ENCODE measurements around the gene KRTAP5-10. TPM values are rescaled to one million over a fixed set of nuclear protein-coding genes. Genes with fewer than 3 reads are reported as not detected.
"Not testable (repeated sequence)": the region's sequence is repeated elsewhere in the genome, so short reads cannot be mapped to it uniquely, and the experiment has no call there.

The KRTAP5-10 gene
- total RNA-seq, 1 donor from 2014 or later = not detected

- no peak for TF ChIP-seq CTCF (IDR thresholded peaks at IDR 0.05; ENCODE audit: borderline replicate concordance)
- Histone ChIP-seq H3K36me3 (no peaks in the 10 kb centered on the region), H3K27ac (replicated peaks) (no peak overlapping the region), H3K9me3 (replicated peaks) (no peaks in the 10 kb centered on the region), H3K27me3 (ENCODE audit: low read depth) (peaks cover 7% of the 10 kb centered on the region), H3K4me3 (no peak overlapping the region), H3K4me1 (no peaks in the 10 kb centered on the region)
- no peak for DNase-seq
- intact Hi-C loops (cut with micrococcal nuclease) = no loop called here
These were observed 37.7 kb upstream of the KRTAP5-10 start for GRCh38 chr11:71527576-71528210.

GRCh38 chr11:71530602-71531001, 34.8 kb upstream of the KRTAP5-10 start:
- no peak for TF ChIP-seq CTCF (IDR thresholded peaks at IDR 0.05; ENCODE audit: borderline replicate concordance)
- Histone ChIP-seq H3K9me3 (replicated peaks) (no peaks in the 10 kb centered on the region), H3K4me3 (no peak overlapping the region), H3K4me1 (no peaks in the 10 kb centered on the region), H3K27ac (replicated peaks) (no peak overlapping the region), H3K36me3 (no peaks in the 10 kb centered on the region), H3K27me3 (ENCODE audit: low read depth) (peaks cover 4% of the 10 kb centered on the region)
- no peak for DNase-seq
- intact Hi-C loops (cut with micrococcal nuclease) = no loop called here

- Histone ChIP-seq H3K27ac (replicated peaks) (no peak overlapping the region), H3K27me3 (ENCODE audit: low read depth) (no peaks in the 10 kb centered on the region), H3K9me3 (replicated peaks) (no peaks in the 10 kb centered on the region), H3K4me3 (no peak overlapping the region), H3K36me3 (no peaks in the 10 kb centered on the region), H3K4me1 (no peaks in the 10 kb centered on the region)
- no peak for TF ChIP-seq CTCF (IDR thresholded peaks at IDR 0.05; ENCODE audit: borderline replicate concordance)
- no peak for DNase-seq
- intact Hi-C loops (cut with micrococcal nuclease) = no loop called here
These were observed 33.2 kb upstream of the KRTAP5-10 start for GRCh38 chr11:71532036-71532610.

- DNase-seq; H3K36me3 ChIP-seq; intact Hi-C loops (cut with micrococcal nuclease); H3K4me1 ChIP-seq; H3K4me3 ChIP-seq; H3K27ac ChIP-seq (replicated peaks); H3K9me3 ChIP-seq (replicated peaks): not testable (repeated sequence)
- H3K27me3 ChIP-seq (ENCODE audit: low read depth) = peaks cover 10% of the 10 kb centered on the region
These were observed 30.4 kb upstream of the KRTAP5-10 start for GRCh38 chr11:71534711-71535608.

GRCh38 chr11:71535825-71536224, 29.5 kb upstream of the KRTAP5-10 start:
- DNase-seq = no peak
- no peak for TF ChIP-seq CTCF (IDR thresholded peaks at IDR 0.05; ENCODE audit: borderline replicate concordance)
- H3K27ac ChIP-seq (replicated peaks) = no peak overlapping the region
- H3K9me3 ChIP-seq (replicated peaks) = no peaks in the 10 kb centered on the region
- H3K27me3 ChIP-seq (ENCODE audit: low read depth) = peaks cover 10% of the 10 kb centered on the region
- no peak overlapping the region for H3K4me3 ChIP-seq
- H3K36me3 ChIP-seq = no peaks in the 10 kb centered on the region
- no peaks in the 10 kb centered on the region for H3K4me1 ChIP-seq
- intact Hi-C loops (cut with micrococcal nuclease) = no loop called here

Data from left ventricle myocardium inferior (tissue), 1 donor.